Hepatocyte (in vitro differentiated cells): ENCODE measurements around the gene GYG1. TPM values are rescaled to one million over a fixed set of nuclear protein-coding genes. Genes with fewer than 3 reads are reported as not detected.

Experiments used
- DNase-seq: peaks from one replicate; pipeline ENCODE4 v3.0.0-alpha.2; 2016; ENCODE audit warnings: low spot score
- H2AFZ ChIP-seq: fragments of 200-600 bp; sonication (generic); 2 replicates; pipeline ENCODE4 v1.6.0; 2016; ENCODE audit warnings: antibody characterized with exemption, mild to moderate bottlenecking
- H3K27ac ChIP-seq: fragments of 200-600 bp; sonication (generic); 2 replicates; pipeline ENCODE4 v1.5.1; 2016; ENCODE audit warnings: mild to moderate bottlenecking
- H3K27me3 ChIP-seq: fragments of 200-600 bp; sonication (generic); 2 replicates; pipeline ENCODE4 v1.6.1; 2016
- H3K36me3 ChIP-seq: fragments of 200-600 bp; sonication (generic); replicated peaks from 2 replicates; pipeline ENCODE4 v1.5.1; 2016; ENCODE audit warnings: low read depth; ENCODE audit not compliant: insufficient read depth
- H3K4me1 ChIP-seq: fragments of 200-600 bp; sonication (generic); 2 replicates; pipeline ENCODE4 v1.5.1; 2016; ENCODE audit warnings: mild to moderate bottlenecking, moderate library complexity; ENCODE audit not compliant: insufficient read depth
- H3K4me2 ChIP-seq: fragments of 200-600 bp; sonication (generic); 2 replicates; pipeline ENCODE4 v1.6.0; 2016
- H3K4me3 ChIP-seq: fragments of 200-600 bp; sonication (generic); 2 replicates; pipeline ENCODE4 v1.5.1; 2016; ENCODE audit warnings: mild to moderate bottlenecking
- H3K79me2 ChIP-seq: fragments of 200-600 bp; sonication (generic); 2 replicates; pipeline ENCODE4 v1.6.0; 2017; ENCODE audit warnings: mild to moderate bottlenecking
- H3K9me2 ChIP-seq: fragments of 200-600 bp; sonication (generic); replicated peaks from 2 replicates; pipeline ENCODE4 v1.6.0; 2017; ENCODE audit warnings: mild to moderate bottlenecking; ENCODE audit not compliant: insufficient read depth
- H3K9me3 ChIP-seq: fragments of 200-600 bp; sonication (generic); 2 replicates; pipeline ENCODE4 v1.5.1; 2016; ENCODE audit warnings: low read depth, mild to moderate bottlenecking
- H4K20me1 ChIP-seq: fragments of 200-600 bp; sonication (generic); 2 replicates; pipeline ENCODE4 v1.6.0; 2016; ENCODE audit warnings: mild to moderate bottlenecking; ENCODE audit not compliant: insufficient read depth, poor library complexity, severe bottlenecking
- CTCF ChIP-seq: fragments of 200-600 bp; sonication (generic); IDR thresholded peaks from 2 replicates; pipeline ENCODE4 v1.5.1; 2016; ENCODE audit warnings: antibody characterized with exemption, mild to moderate bottlenecking; ENCODE audit not compliant: poor library complexity
- EZH2 ChIP-seq: fragments of 200-600 bp; sonication (generic); IDR thresholded peaks from 2 replicates; pipeline ENCODE4 v1.6.1; 2016; ENCODE audit warnings: antibody characterized with exemption, mild to moderate bottlenecking, borderline replicate concordance
- EZH2phosphoT487 ChIP-seq: fragments of 200-600 bp; sonication (generic); IDR thresholded peaks from one replicate; pipeline ENCODE4 v1.6.1; 2018; ENCODE audit warnings: antibody characterized with exemption, mild to moderate bottlenecking, low read depth, moderate library complexity; ENCODE audit not compliant: unreplicated experiment, severe bottlenecking
- WGBS: methylation state at CpG from one replicate; pipeline ENCODE4 v1.1.6; 2016; ENCODE audit warnings: low lambda C conversion rate; ENCODE audit errors: missing lambda C conversion rate; 5-methylcytosine and 5-hydroxymethylcytosine counted together
- polyA plus RNA-seq: library from polyadenylated mRNA; unstranded; fragments of >200 nt; fragmentation: Nextera tagmentation; extraction: Ambion mirVana; gene quantifications from 2 replicates; pipeline ENCODE4 v1.2.1, GENCODE V29; 2016
- total RNA-seq: library from RNA; depleted of rRNA; stranded (reverse); fragments of >200 nt; gene quantifications from 2 replicates; pipeline ENCODE4 v1.2.3, GENCODE V29; 2014

Gene GYG1
- total and polyA plus RNA-seq, 2 experiments from 2014 or later: 26.2 to 50.3 TPM

GRCh38 chr3:148948913-148949657 is 42.3 kb upstream of the GYG1 start:
- Histone ChIP-seq H3K4me3 (no peak overlapping the region), H3K4me1 (peaks cover 8% of the 10 kb centered on the region), H3K79me2 (no peaks in the 10 kb centered on the region), H3K4me2 (no peak overlapping the region), H3K9me3 (no peaks in the 10 kb centered on the region), H3K27me3 (no peaks in the 10 kb centered on the region), H3K27ac (no peak overlapping the region), H2AFZ (no peak overlapping the region), H4K20me1 (no peaks in the 10 kb centered on the region), H3K36me3 (no peaks in the 10 kb centered on the region), H3K9me2 (no peaks in the 10 kb centered on the region)
- no peak for DNase-seq
- TF ChIP-seq EZH2phosphoT487: no peak
- no peak for TF ChIP-seq CTCF
- TF ChIP-seq EZH2: no peak
- WGBS: 85% methylated on average over 8 of the region's 8 CpGs

DNA sequence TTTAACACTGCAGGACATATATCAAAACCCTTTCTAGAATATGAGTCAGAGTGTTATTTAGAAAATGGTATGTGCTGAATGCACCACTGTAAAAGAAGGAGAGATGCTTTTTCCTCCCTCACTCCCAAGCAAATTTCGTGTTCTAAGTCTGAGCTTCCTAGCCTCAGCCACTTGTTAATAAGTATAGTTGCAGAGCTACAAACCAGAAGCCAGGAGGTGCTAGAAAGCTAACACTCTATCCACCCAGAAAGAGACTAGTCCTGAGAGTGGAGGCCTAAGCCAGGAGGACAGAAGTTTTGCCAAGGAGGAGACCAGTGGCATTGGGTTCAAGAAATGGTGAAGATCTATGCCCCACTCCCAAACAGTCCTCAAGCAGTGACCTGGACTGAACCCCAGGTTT is 40.5 kb upstream of the GYG1 start:
- Histone ChIP-seq H3K4me3 (no peak overlapping the region), H3K9me2 (no peaks in the 10 kb centered on the region), H3K9me3 (no peaks in the 10 kb centered on the region), H3K27me3 (no peaks in the 10 kb centered on the region), H3K27ac (peak overlapping the region; percentile 53), H3K4me2 (no peak overlapping the region), H2AFZ (no peak overlapping the region), H4K20me1 (no peaks in the 10 kb centered on the region), H3K79me2 (no peaks in the 10 kb centered on the region), H3K36me3 (no peaks in the 10 kb centered on the region), H3K4me1 (peaks cover 8% of the 10 kb centered on the region)
- TF ChIP-seq CTCF: peak; percentile 24
- TF ChIP-seq EZH2: no peak
- 59% methylated on average over 1 of the region's 1 CpG for WGBS
- no peak for DNase-seq

GRCh38 chr3:148951599-148952361 is 39.6 kb upstream of the GYG1 start:
- Histone ChIP-seq H3K79me2 (no peaks in the 10 kb centered on the region), H3K4me1 (peaks cover 8% of the 10 kb centered on the region), H3K9me2 (no peaks in the 10 kb centered on the region), H2AFZ (no peak overlapping the region), H3K27me3 (no peaks in the 10 kb centered on the region), H3K4me2 (no peak overlapping the region), H3K9me3 (no peaks in the 10 kb centered on the region), H3K36me3 (no peaks in the 10 kb centered on the region), H4K20me1 (no peaks in the 10 kb centered on the region), H3K27ac (peak overlapping the region; percentile 53), H3K4me3 (no peak overlapping the region)
- TF ChIP-seq EZH2phosphoT487: no peak
- TF ChIP-seq CTCF: no peak
- no peak for TF ChIP-seq EZH2
- DNase-seq: no peak
- WGBS: 63% methylated on average over 4 of the region's 4 CpGs
